PC-9 (cell line): ENCODE data around the gene MICAL2. TPM values are rescaled to one million over a fixed set of nuclear protein-coding genes. Genes with fewer than 3 reads are reported as not detected.
A peak's percentile ranks its signal among the peaks of the same experiment; 100 is the strongest.

Experiments
- BruUV-seq: library from RNA; stranded (reverse); fragments of 400-500 nt; replicated peaks from 2 replicates; lab custom pipeline; 2021; lab: Mats Ljungman, UMichigan
- CTCF ChIA-PET: fragments of 300-600 bp; sonication (Branson Sonifier 250); formaldehyde crosslinking; loops from one replicate; lab custom pipeline; 2022; ENCODE audit warnings: antibody characterized with exemption; lab: Charles Lee
- POLR2A ChIA-PET: fragments of 300-600 bp; sonication (Branson Sonifier 250); formaldehyde crosslinking; loops from one replicate; lab custom pipeline; 2022; ENCODE audit warnings: antibody characterized with exemption; ENCODE audit not compliant: unreplicated experiment; lab: Charles Lee
- DNase-seq, 2 experiments: peaks; one replicate each; pipeline versions ENCODE4 v3.0.0 to v3.0.0-alpha.2; 2015 to 2022; ENCODE audit warnings: mixed read lengths in 1 of 2
- H2AFZ ChIP-seq: fragments of 200-600 bp; sonication (generic); 2 replicates; pipeline ENCODE4 v1.8.1; 2017; ENCODE audit warnings: antibody characterized with exemption
- H3F3A ChIP-seq: fragments of 200-600 bp; sonication (generic); 2 replicates; pipeline ENCODE4 v1.8.1; 2017; ENCODE audit warnings: antibody characterized with exemption, mild to moderate bottlenecking, low read depth; ENCODE audit not compliant: insufficient read depth
- H3K27ac ChIP-seq: fragments of 200-600 bp; sonication (generic); 2 replicates; pipeline ENCODE4 v1.6.1; 2016; ENCODE audit warnings: mixed run types
- H3K27me3 ChIP-seq: fragments of 200-600 bp; sonication (generic); 2 replicates; pipeline ENCODE4 v1.6.1; 2016; ENCODE audit warnings: low read depth, mixed run types; ENCODE audit not compliant: insufficient read depth
- H3K36me3 ChIP-seq: fragments of 200-600 bp; sonication (generic); 2 replicates; pipeline ENCODE4 v1.6.1; 2016; ENCODE audit warnings: low read depth, mixed run types
- H3K4me1 ChIP-seq: fragments of 200-600 bp; sonication (generic); replicated peaks from 2 replicates; pipeline ENCODE4 v1.6.1; 2016; ENCODE audit warnings: mixed run types; ENCODE audit not compliant: insufficient read depth
- H3K4me2 ChIP-seq: fragments of 200-600 bp; sonication (generic); 2 replicates; pipeline ENCODE4 v1.6.1; 2017; ENCODE audit warnings: mixed run types
- H3K4me3 ChIP-seq: fragments of 200-600 bp; sonication (generic); 2 replicates; pipeline ENCODE4 v1.6.1; 2016; ENCODE audit warnings: mixed run types
- H3K79me2 ChIP-seq: fragments of 200-600 bp; sonication (generic); 2 replicates; pipeline ENCODE4 v1.6.1; 2017; ENCODE audit warnings: low read depth, mixed run types
- H3K9me2 ChIP-seq: fragments of 200-600 bp; sonication (generic); 2 replicates; pipeline ENCODE4 v1.8.1; 2017; ENCODE audit warnings: mild to moderate bottlenecking; ENCODE audit not compliant: insufficient read depth
- H3K9me3 ChIP-seq: fragments of 200-600 bp; sonication (generic); 2 replicates; pipeline ENCODE4 v1.8.1; 2016; ENCODE audit warnings: low read depth; ENCODE audit not compliant: insufficient read depth
- H4K20me1 ChIP-seq: fragments of 200-600 bp; sonication (generic); 2 replicates; pipeline ENCODE4 v1.8.1; 2017; ENCODE audit not compliant: insufficient read depth
- EZH2 ChIP-seq: fragments of 200-600 bp; sonication (generic); IDR thresholded peaks from 2 replicates; pipeline ENCODE4 v1.8.0; 2017; ENCODE audit warnings: antibody characterized with exemption, low read depth
- intact Hi-C: fragments of 100-400 bp; cut with micrococcal nuclease; formaldehyde crosslinking; loops from one replicate; pipeline ENCODE4 v1.10.0; 2022; ENCODE audit not compliant: unreplicated experiment
- total RNA-seq: library from RNA; stranded (reverse); gene quantifications from 2 replicates; pipeline ENCODE4 v1.2.3, GENCODE V29; 2021
- TF ChIP-seq, protein P1 (sequence below): fragments of 200-600 bp; sonication (generic); conservative IDR thresholded peaks from 2 replicates; pipeline ENCODE4 v1.6.1; 2017; ENCODE audit warnings: mixed run types, antibody characterized with exemption, mild to moderate bottlenecking, moderate library complexity

Gene MICAL2
- total RNA-seq, 1 experiment from 2014 or later: 32.4 TPM

DNA sequence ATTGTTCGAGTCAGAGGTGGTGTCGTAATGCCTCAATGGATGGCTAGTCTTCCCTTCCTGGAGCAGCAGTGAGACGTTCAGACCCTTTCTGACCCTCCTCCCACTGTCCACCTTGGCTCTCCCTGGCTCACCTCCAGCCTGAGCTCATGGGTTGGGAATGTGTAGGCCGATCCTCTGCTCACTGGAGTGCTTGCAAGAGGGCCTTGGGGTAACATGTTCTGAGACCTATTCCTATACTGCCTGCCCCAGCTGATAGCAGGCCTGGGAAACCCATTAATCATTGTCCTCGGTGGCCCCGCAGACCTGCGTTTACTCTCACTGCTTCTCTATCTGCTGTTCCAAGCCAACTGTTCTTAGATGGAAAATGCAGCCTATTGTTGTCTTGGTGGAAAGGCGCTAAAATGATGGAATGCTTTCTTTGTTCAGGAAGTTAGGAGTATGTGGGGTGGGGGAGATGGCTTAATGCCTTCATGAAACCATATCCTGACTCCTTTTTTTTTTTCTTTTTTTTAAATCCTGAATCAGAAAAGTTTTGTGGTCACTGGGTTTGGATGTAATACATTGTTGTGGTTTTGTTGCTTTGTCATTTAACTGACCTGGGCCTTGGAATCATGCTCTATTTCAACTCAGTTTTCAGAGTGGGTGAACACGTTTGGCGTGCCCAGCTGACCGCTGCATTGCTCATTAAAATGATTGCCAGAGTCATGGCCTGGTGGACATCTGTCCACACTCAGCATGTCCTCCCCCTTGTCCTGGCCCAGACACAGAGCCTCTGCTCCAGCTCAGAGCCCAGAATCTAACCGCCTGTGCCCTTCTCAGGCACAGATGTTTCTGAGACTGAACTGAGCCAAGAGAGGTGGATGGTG, 72.5 kb downstream of the MICAL2 start:
- peak; percentile 89 to 95 for DNase-seq
- Histone ChIP-seq H3K4me2 (peak overlapping the region; percentile 75), H3K27me3 (no peaks in the 10 kb centered on the region), H2AFZ (no peak overlapping the region; the same call in 1 of the 2 replicates), H3K36me3 (no peaks in the 10 kb centered on the region), H3K4me3 (0 out of 2 replicates have a peak overlapping the region, but pooled peaks have one; percentile 24), H3K27ac (peak overlapping the region; percentile 98), H3F3A (peaks cover 45% of the 10 kb centered on the region), H3K79me2 (peaks cover 36% of the 10 kb centered on the region), H3K4me1 (peaks cover 68% of the 10 kb centered on the region), H4K20me1 (no peaks in the 10 kb centered on the region), H3K9me2 (no peaks in the 10 kb centered on the region), H3K9me3 (no peaks in the 10 kb centered on the region)
- CTCF ChIA-PET: interaction anchor here (1.1 kb wide), 1 partner anchor 95 kb away, joined by 3 read pairs; no protein-coding TSS in a partner anchor
- POLR2A ChIA-PET: interaction anchor here (0.6 to 1.0 kb wide), 4 partner anchors 12 to 97 kb away, joined by 4 to 9 read pairs (median 5); no protein-coding TSS in a partner anchor
- intact Hi-C loops: loop anchor here (1.0 to 5.0 kb wide), 7 partner anchors 16 to 116 kb away; no protein-coding TSS in a partner anchor
- BruUV-seq: TSS peak; percentile 5
- no peak for TF ChIP-seq EZH2
- TF ChIP-seq, protein P1, sequence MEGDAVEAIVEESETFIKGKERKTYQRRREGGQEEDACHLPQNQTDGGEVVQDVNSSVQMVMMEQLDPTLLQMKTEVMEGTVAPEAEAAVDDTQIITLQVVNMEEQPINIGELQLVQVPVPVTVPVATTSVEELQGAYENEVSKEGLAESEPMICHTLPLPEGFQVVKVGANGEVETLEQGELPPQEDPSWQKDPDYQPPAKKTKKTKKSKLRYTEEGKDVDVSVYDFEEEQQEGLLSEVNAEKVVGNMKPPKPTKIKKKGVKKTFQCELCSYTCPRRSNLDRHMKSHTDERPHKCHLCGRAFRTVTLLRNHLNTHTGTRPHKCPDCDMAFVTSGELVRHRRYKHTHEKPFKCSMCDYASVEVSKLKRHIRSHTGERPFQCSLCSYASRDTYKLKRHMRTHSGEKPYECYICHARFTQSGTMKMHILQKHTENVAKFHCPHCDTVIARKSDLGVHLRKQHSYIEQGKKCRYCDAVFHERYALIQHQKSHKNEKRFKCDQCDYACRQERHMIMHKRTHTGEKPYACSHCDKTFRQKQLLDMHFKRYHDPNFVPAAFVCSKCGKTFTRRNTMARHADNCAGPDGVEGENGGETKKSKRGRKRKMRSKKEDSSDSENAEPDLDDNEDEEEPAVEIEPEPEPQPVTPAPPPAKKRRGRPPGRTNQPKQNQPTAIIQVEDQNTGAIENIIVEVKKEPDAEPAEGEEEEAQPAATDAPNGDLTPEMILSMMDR: no peak

DNA sequence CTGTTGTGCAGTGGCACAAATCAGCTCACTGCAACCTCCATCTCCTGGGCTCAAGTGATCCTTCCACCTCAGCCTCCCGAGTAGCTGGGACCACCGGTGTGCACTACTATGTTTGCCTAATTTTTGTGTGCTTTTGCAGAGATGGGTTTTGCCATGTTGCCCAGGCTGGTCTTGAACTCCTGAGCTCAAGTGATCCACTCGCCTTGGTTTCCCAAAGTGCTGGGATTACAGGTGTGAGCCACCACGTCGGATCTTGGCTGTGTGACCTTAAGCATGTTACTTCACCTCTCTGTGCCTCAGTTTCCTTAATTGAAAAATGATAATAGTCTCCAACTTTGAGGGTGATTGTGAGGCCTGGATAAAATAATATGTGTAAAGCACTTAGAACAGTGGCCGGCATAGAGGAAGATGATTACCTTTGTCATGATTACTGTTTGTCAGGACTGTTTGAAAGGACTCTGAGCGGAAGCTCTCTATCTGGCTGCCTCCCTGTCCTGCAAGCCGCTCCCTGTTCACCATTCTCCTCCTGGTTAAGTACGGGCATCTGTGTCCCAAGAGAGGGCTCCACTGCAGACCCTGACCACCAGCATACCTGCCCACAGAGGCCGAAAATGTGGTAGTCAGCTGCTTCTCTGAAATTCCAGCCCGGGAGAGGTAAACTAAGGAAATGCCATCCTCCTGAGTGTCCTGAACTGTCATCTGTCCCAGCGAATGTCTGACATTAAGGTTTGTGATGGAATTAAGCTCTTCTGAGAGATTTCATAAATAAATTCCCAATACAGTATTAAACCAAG, 73.6 kb downstream of the MICAL2 start:
- no TSS peak for BruUV-seq
- no peaks in the 10 kb centered on the region for H4K20me1 ChIP-seq
- H3K4me3 ChIP-seq: no peak overlapping the region
- H3K9me2 ChIP-seq: no peaks in the 10 kb centered on the region
- H3K4me2 ChIP-seq: peak overlapping the region; percentile 75
- H3F3A ChIP-seq: peaks cover 45% of the 10 kb centered on the region
- POLR2A ChIA-PET: no interaction called here
- H3K27ac ChIP-seq: peak overlapping the region; percentile 98
- 0 out of 2 replicates have a peak, but pooled peaks cover 5% of the 10 kb centered on the region for H3K36me3 ChIP-seq
- H3K4me1 ChIP-seq: peaks cover 57% of the 10 kb centered on the region
- H2AFZ ChIP-seq: no peak overlapping the region
- peaks cover 26% of the 10 kb centered on the region for H3K79me2 ChIP-seq
- intact Hi-C loops: loop anchor here (1.0 to 5.0 kb wide), 7 partner anchors 17 to 117 kb away; no protein-coding TSS in a partner anchor
- CTCF ChIA-PET: no interaction called here
- no peaks in the 10 kb centered on the region for H3K27me3 ChIP-seq
- H3K9me3 ChIP-seq: no peaks in the 10 kb centered on the region
- no peak for DNase-seq
- no peak for TF ChIP-seq EZH2
- TF ChIP-seq, protein P1: no peak

DNA sequence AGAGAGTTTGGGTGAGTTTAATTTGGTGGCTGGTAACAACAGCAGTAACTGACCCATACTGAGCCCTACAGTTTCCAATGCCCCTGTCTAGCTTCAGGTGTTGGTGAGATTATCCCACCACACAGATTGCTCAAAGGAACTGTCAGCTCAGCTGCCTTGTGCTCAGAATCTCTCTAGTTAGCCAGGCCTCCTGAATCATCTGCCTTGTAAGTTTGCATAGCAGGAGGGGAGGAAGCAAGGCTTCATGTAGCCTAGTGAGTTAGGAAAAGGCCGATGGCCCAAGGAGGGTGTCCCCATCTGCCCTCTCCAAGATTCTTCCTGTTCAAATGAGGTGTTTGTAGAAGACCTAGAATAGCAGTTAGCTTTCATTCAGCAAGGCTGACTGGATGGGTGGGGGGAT, 74.3 kb downstream of the MICAL2 start:
- POLR2A ChIA-PET: no interaction called here
- no peaks in the 10 kb centered on the region for H3K9me3 ChIP-seq
- no peaks in the 10 kb centered on the region for H3K9me2 ChIP-seq
- BruUV-seq: no TSS peak
- peaks cover 45% of the 10 kb centered on the region for H3F3A ChIP-seq
- no peak overlapping the region for H3K4me2 ChIP-seq
- H3K27me3 ChIP-seq: no peaks in the 10 kb centered on the region
- peak overlapping the region; percentile 98 for H3K27ac ChIP-seq
- CTCF ChIA-PET: no interaction called here
- peaks cover 20% of the 10 kb centered on the region for H3K79me2 ChIP-seq
- intact Hi-C loops: loop anchor here (5.0 kb wide), 2 partner anchors 98 to 117 kb away; no protein-coding TSS in a partner anchor
- H2AFZ ChIP-seq: no peak overlapping the region
- no peak overlapping the region for H3K4me3 ChIP-seq
- H3K4me1 ChIP-seq: peaks cover 50% of the 10 kb centered on the region
- no peak for DNase-seq
- H3K36me3 ChIP-seq: 0 out of 2 replicates have a peak, but pooled peaks cover 5% of the 10 kb centered on the region
- TF ChIP-seq, protein P1: no peak
- H4K20me1 ChIP-seq: no peaks in the 10 kb centered on the region
